SK-N-SH treated with all-trans-retinoic acid at 6 μM for 48 hours (cell line): ENCODE results near the gene ZNF701.

Experiments
- ATAC-seq: fragments of 200-7000 bp; cut with Tn5 transposase; 3 replicates; pipeline ENCODE4 v1.9.1; 2020; ENCODE audit warnings: mild to moderate bottlenecking, moderate library complexity
- ARNTL ChIP-seq: fragments of 450-650 bp; formaldehyde crosslinking; IDR thresholded peaks from 2 replicates; pipeline ENCODE4 v1.5.0; 2020; ENCODE audit warnings: low read depth, mild to moderate bottlenecking, moderate library complexity, borderline replicate concordance
- BACH2 ChIP-seq: fragments of 250-450 bp; sonication (Bioruptor Pico); IDR thresholded peaks from 2 replicates; pipeline ENCODE4 v1.9.0; 2021; ENCODE audit warnings: mild to moderate bottlenecking, borderline replicate concordance
- CSDC2 ChIP-seq: fragments of 250-450 bp; sonication (Bioruptor Pico); IDR thresholded peaks from 2 replicates; pipeline ENCODE4 v1.5.0; 2020; ENCODE audit warnings: mild to moderate bottlenecking, moderate library complexity
- ESRRG ChIP-seq: fragments of 250-450 bp; sonication (Bioruptor Pico); IDR thresholded peaks from 2 replicates; pipeline ENCODE4 v1.6.1; 2021; ENCODE audit warnings: mild to moderate bottlenecking
- GLIS3 ChIP-seq: fragments of 250-450 bp; sonication (Bioruptor Pico); IDR thresholded peaks from 2 replicates; pipeline ENCODE4 v1.5.0; 2020; ENCODE audit warnings: mild to moderate bottlenecking, moderate library complexity
- ISL1 ChIP-seq: fragments of 250-450 bp; sonication (Bioruptor Pico); IDR thresholded peaks from 2 replicates; pipeline ENCODE4 v2.1.2; 2022; ENCODE audit warnings: mild to moderate bottlenecking, moderate library complexity
- OSR1 ChIP-seq: fragments of 250-450 bp; sonication (Bioruptor Pico); IDR thresholded peaks from 2 replicates; pipeline ENCODE4 v1.8.0; 2022; ENCODE audit warnings: moderate library complexity, mild to moderate bottlenecking, inconsistent platforms
- PPARA ChIP-seq: fragments of 250-450 bp; sonication (Bioruptor Pico); IDR thresholded peaks from 2 replicates; pipeline ENCODE4 v1.5.0; 2020; ENCODE audit warnings: mild to moderate bottlenecking, borderline replicate concordance
- RARB ChIP-seq: fragments of 250-450 bp; sonication (Bioruptor Pico); IDR thresholded peaks from 2 replicates; pipeline ENCODE4 v1.8.0; 2021; ENCODE audit warnings: mild to moderate bottlenecking, moderate library complexity
- SNAI2 ChIP-seq: fragments of 250-450 bp; sonication (Bioruptor Pico); IDR thresholded peaks from 2 replicates; pipeline ENCODE4 v1.5.0; 2020; ENCODE audit warnings: mild to moderate bottlenecking, moderate library complexity
- TCF4 ChIP-seq: fragments of 250-450 bp; sonication (Bioruptor Pico); IDR thresholded peaks from 2 replicates; pipeline ENCODE4 v1.8.0; 2021; ENCODE audit warnings: mild to moderate bottlenecking, moderate library complexity, borderline replicate concordance
- TOX ChIP-seq: fragments of 250-450 bp; sonication (Bioruptor Pico); IDR thresholded peaks from 2 replicates; pipeline ENCODE4 v1.8.0; 2021; ENCODE audit warnings: mild to moderate bottlenecking, moderate library complexity, borderline replicate concordance
- ZC3H10 ChIP-seq: fragments of 250-450 bp; sonication (Bioruptor Pico); IDR thresholded peaks from 2 replicates; pipeline ENCODE4 v1.5.1; 2021; ENCODE audit warnings: mild to moderate bottlenecking, moderate library complexity
- ZFP3 ChIP-seq: fragments of 250-450 bp; sonication (Bioruptor Pico); IDR thresholded peaks from 2 replicates; pipeline ENCODE4 v1.5.0; 2020; ENCODE audit warnings: mild to moderate bottlenecking, moderate library complexity
- ZFP30 ChIP-seq: fragments of 450-650 bp; formaldehyde crosslinking; IDR thresholded peaks from 2 replicates; pipeline ENCODE4 v1.5.0; 2022; ENCODE audit warnings: mild to moderate bottlenecking, moderate library complexity
- ZNF565 ChIP-seq: fragments of 450-650 bp; formaldehyde crosslinking; conservative IDR thresholded peaks from 2 replicates; pipeline ENCODE4 v1.5.0; 2020; ENCODE audit warnings: low read depth, mild to moderate bottlenecking, moderate library complexity
- ZNF70 ChIP-seq: fragments of 450-650 bp; formaldehyde crosslinking; IDR thresholded peaks from 2 replicates; pipeline ENCODE4 v1.5.0; 2020; ENCODE audit warnings: mild to moderate bottlenecking, moderate library complexity
- ZNF8 ChIP-seq: fragments of 450-650 bp; formaldehyde crosslinking; IDR thresholded peaks from 2 replicates; pipeline ENCODE4 v1.5.0; 2020; ENCODE audit warnings: mild to moderate bottlenecking, moderate library complexity
- TF ChIP-seq, protein P1 (sequence below): fragments of 250-450 bp; sonication (Bioruptor Pico); IDR thresholded peaks from 2 replicates; pipeline ENCODE4 v1.8.0; 2021; ENCODE audit warnings: low read depth, mild to moderate bottlenecking, moderate library complexity, borderline replicate concordance
- TF ChIP-seq, protein P2 (sequence below): fragments of 250-450 bp; sonication (Bioruptor Pico); IDR thresholded peaks from 2 replicates; pipeline ENCODE4 v1.5.0; 2020; ENCODE audit warnings: mild to moderate bottlenecking, moderate library complexity
- TF ChIP-seq, protein P3 (sequence below): fragments of 250-450 bp; sonication (Bioruptor Pico); IDR thresholded peaks from 2 replicates; pipeline ENCODE4 v1.8.0; 2020; ENCODE audit warnings: mild to moderate bottlenecking, moderate library complexity, borderline replicate concordance
- TF ChIP-seq, protein P4 (sequence below): fragments of 250-450 bp; sonication (Bioruptor Pico); IDR thresholded peaks from 2 replicates; pipeline ENCODE4 v1.5.1; 2021; ENCODE audit warnings: mild to moderate bottlenecking, moderate library complexity
- TF ChIP-seq, protein P5 (sequence below): fragments of 250-450 bp; sonication (Bioruptor Pico); IDR thresholded peaks from 2 replicates; pipeline ENCODE4 v1.5.1; 2020; ENCODE audit warnings: low read depth, mild to moderate bottlenecking, moderate library complexity

ZNF701 gene

DNA sequence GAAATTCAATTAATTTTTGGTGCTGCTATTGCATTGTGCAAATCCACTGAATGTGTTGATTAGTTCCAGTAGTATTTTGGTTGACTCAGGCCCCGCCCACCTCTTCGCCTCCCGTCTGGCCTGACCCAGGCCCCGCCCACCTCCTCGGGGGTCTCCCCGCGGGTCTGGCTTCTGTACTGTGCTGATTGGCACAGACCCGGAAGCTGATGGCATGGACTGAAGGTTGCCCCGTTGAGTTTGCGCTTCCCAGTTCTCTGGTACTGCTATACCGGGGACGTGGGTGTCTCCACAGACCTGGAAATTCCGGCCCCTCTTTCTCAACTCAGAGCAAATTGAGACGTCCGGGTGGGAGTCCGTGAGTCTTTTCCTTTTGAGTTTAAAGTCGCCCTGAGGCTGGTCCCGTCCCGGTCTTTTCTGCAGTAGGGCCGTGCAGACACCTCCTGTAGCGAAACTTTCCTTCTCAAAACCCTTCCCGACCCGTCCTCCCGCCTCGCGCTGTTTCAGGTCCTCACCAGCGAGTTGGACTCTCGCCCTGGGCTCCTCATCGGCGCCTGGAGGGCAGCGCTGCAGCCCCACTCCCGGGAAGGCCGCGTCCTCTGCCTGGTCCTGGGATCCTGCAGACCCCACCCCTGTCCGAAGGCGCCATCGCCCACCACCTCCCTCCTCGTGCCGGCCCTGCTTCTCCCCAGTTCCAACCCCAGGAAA is 14.8 kb downstream of the ZNF701 start:
- TF ChIP-seq, protein P1, sequence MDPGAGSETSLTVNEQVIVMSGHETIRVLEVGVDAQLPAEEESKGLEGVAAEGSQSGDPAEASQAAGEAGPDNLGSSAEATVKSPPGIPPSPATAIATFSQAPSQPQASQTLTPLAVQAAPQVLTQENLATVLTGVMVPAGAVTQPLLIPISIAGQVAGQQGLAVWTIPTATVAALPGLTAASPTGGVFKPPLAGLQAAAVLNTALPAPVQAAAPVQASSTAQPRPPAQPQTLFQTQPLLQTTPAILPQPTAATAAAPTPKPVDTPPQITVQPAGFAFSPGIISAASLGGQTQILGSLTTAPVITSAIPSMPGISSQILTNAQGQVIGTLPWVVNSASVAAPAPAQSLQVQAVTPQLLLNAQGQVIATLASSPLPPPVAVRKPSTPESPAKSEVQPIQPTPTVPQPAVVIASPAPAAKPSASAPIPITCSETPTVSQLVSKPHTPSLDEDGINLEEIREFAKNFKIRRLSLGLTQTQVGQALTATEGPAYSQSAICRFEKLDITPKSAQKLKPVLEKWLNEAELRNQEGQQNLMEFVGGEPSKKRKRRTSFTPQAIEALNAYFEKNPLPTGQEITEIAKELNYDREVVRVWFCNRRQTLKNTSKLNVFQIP (CRISPR knock-in tag) = no peak
- no peak for TF ChIP-seq ZFP30 (CRISPR knock-in tag)
- no peak for TF ChIP-seq ZNF8 (CRISPR knock-in tag)
- no peak for TF ChIP-seq ZNF70 (CRISPR knock-in tag)
- no peak for TF ChIP-seq TCF4 (CRISPR knock-in tag)
- TF ChIP-seq TOX (CRISPR knock-in tag) = no peak
- no peak for TF ChIP-seq ESRRG
- TF ChIP-seq, protein P2, sequence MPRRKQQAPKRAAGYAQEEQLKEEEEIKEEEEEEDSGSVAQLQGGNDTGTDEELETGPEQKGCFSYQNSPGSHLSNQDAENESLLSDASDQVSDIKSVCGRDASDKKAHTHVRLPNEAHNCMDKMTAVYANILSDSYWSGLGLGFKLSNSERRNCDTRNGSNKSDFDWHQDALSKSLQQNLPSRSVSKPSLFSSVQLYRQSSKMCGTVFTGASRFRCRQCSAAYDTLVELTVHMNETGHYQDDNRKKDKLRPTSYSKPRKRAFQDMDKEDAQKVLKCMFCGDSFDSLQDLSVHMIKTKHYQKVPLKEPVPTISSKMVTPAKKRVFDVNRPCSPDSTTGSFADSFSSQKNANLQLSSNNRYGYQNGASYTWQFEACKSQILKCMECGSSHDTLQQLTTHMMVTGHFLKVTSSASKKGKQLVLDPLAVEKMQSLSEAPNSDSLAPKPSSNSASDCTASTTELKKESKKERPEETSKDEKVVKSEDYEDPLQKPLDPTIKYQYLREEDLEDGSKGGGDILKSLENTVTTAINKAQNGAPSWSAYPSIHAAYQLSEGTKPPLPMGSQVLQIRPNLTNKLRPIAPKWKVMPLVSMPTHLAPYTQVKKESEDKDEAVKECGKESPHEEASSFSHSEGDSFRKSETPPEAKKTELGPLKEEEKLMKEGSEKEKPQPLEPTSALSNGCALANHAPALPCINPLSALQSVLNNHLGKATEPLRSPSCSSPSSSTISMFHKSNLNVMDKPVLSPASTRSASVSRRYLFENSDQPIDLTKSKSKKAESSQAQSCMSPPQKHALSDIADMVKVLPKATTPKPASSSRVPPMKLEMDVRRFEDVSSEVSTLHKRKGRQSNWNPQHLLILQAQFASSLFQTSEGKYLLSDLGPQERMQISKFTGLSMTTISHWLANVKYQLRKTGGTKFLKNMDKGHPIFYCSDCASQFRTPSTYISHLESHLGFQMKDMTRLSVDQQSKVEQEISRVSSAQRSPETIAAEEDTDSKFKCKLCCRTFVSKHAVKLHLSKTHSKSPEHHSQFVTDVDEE (CRISPR knock-in tag) = no peak
- TF ChIP-seq PPARA (CRISPR knock-in tag) = no peak
- no peak for TF ChIP-seq RARB (CRISPR knock-in tag)
- no peak for TF ChIP-seq SNAI2 (CRISPR knock-in tag)
- no peak for TF ChIP-seq ZFP3
- TF ChIP-seq OSR1 = no peak
- TF ChIP-seq ZNF565 = no peak
- no peak for TF ChIP-seq BACH2 (CRISPR knock-in tag)
- no peak for TF ChIP-seq GLIS3 (CRISPR knock-in tag)
- TF ChIP-seq, protein P3, sequence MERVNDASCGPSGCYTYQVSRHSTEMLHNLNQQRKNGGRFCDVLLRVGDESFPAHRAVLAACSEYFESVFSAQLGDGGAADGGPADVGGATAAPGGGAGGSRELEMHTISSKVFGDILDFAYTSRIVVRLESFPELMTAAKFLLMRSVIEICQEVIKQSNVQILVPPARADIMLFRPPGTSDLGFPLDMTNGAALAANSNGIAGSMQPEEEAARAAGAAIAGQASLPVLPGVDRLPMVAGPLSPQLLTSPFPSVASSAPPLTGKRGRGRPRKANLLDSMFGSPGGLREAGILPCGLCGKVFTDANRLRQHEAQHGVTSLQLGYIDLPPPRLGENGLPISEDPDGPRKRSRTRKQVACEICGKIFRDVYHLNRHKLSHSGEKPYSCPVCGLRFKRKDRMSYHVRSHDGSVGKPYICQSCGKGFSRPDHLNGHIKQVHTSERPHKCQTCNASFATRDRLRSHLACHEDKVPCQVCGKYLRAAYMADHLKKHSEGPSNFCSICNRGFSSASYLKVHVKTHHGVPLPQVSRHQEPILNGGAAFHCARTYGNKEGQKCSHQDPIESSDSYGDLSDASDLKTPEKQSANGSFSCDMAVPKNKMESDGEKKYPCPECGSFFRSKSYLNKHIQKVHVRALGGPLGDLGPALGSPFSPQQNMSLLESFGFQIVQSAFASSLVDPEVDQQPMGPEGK (CRISPR knock-in tag) = no peak
- TF ChIP-seq, protein P4, sequence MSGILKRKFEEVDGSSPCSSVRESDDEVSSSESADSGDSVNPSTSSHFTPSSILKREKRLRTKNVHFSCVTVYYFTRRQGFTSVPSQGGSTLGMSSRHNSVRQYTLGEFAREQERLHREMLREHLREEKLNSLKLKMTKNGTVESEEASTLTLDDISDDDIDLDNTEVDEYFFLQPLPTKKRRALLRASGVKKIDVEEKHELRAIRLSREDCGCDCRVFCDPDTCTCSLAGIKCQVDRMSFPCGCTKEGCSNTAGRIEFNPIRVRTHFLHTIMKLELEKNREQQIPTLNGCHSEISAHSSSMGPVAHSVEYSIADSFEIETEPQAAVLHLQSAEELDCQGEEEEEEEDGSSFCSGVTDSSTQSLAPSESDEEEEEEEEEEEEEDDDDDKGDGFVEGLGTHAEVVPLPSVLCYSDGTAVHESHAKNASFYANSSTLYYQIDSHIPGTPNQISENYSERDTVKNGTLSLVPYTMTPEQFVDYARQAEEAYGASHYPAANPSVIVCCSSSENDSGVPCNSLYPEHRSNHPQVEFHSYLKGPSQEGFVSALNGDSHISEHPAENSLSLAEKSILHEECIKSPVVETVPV (CRISPR knock-in tag) = no peak
- no peak for ATAC-seq

DNA sequence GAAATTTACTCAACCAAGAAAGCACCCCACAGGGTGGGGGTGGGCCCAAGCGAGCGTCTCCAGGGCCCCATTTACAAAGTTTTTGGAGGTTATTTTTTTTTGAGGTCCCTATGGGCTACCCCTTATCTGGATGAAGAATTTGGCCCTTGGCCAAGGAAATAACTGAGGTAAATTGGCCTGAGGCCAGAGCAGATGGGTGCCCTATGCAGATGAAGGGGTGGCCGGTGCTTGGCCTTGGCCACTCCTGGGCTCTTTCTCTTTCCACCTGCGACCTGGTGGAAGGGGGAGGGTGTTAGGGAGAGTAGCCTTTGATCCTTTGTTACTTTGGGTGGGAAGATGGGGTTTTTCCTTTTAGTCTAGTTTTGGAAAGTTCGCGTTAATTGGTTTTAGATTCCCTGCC is 15.5 kb downstream of the ZNF701 start:
- TF ChIP-seq OSR1 (no peak), GLIS3 (CRISPR knock-in tag) (no peak), ZNF8 (CRISPR knock-in tag) (no peak), ESRRG (no peak), ISL1 (CRISPR knock-in tag) (no peak), BACH2 (CRISPR knock-in tag) (no peak), ARNTL (no peak), TCF4 (CRISPR knock-in tag) (no peak), CSDC2 (CRISPR knock-in tag) (no peak), ZNF70 (CRISPR knock-in tag) (no peak), RARB (CRISPR knock-in tag) (no peak), ZNF565 (no peak), ZC3H10 (CRISPR knock-in tag) (no peak), ZFP3 (no peak)
- TF ChIP-seq, protein P5, sequence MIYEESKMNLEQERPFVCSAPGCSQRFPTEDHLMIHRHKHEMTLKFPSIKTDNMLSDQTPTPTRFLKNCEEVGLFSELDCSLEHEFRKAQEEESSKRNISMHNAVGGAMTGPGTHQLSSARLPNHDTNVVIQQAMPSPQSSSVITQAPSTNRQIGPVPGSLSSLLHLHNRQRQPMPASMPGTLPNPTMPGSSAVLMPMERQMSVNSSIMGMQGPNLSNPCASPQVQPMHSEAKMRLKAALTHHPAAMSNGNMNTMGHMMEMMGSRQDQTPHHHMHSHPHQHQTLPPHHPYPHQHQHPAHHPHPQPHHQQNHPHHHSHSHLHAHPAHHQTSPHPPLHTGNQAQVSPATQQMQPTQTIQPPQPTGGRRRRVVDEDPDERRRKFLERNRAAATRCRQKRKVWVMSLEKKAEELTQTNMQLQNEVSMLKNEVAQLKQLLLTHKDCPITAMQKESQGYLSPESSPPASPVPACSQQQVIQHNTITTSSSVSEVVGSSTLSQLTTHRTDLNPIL (CRISPR knock-in tag) = no peak
- TF ChIP-seq, protein P4 (CRISPR knock-in tag) = no peak
- TF ChIP-seq, protein P3 (CRISPR knock-in tag) = no peak
- TF ChIP-seq, protein P2 (CRISPR knock-in tag) = no peak
- ATAC-seq = no peak
